ENCODE data around the gene ST6GALNAC5. TPM values are rescaled to one million over a fixed set of nuclear protein-coding genes. Genes with fewer than 3 reads are reported as not detected.

Gene ST6GALNAC5
- total RNA-seq, 2 experiments from 2014 or later: not detected

GRCh38 chr1:76856104-76856503, 11.2 kb upstream of the ST6GALNAC5 start:
- CTCF ChIA-PET: no interaction called here
- Histone ChIP-seq H3K4me3 (ENCODE audit: low read length) (no peak overlapping the region), H3K27me3 (ENCODE audit: control insufficient read depth in 1 of 2, insufficient read depth in 2 of 2, low read length in 2 of 2) (no peaks in the 10 kb centered on the region), H3K36me3 (ENCODE audit: insufficient read depth, low read length) (no peaks in the 10 kb centered on the region), H3K27ac (ENCODE audit: low read depth in 1 of 2, low read length in 2 of 2) (no peak overlapping the region), H3K9me3 (ENCODE audit: control insufficient read depth in 1 of 2, insufficient read depth in 1 of 2, low read length in 2 of 2) (no peaks in the 10 kb centered on the region), H3K4me1 (ENCODE audit: insufficient read depth, low read length) (no peaks in the 10 kb centered on the region)
- no peak for ATAC-seq (ENCODE audit: poor library complexity)
- DNase-seq: no peak
- Mint-ChIP-seq H3K4me1 (ENCODE audit: low read depth) (no peaks in the 10 kb centered on the region), H3K27ac (no peak overlapping the region), H3K9me3 (peaks cover 5% of the 10 kb centered on the region), H3K4me3 (no peak overlapping the region), H3K36me3 (ENCODE audit: low read depth) (no peaks in the 10 kb centered on the region), H3K27me3 (peaks cover 16% of the 10 kb centered on the region)
- intact Hi-C loops (cut with DNase I, micrococcal nuclease): no loop called here
- POLR2A ChIA-PET: no interaction called here
- TF ChIP-seq CTCF (IDR thresholded peaks at IDR 0.05): no peak

GRCh38 chr1:76857138-76857537, 10.1 kb upstream of the ST6GALNAC5 start:
- Mint-ChIP-seq H3K27me3 (peaks cover 16% of the 10 kb centered on the region), H3K4me1 (ENCODE audit: low read depth) (no peaks in the 10 kb centered on the region), H3K27ac (no peak overlapping the region), H3K36me3 (ENCODE audit: low read depth) (no peaks in the 10 kb centered on the region), H3K9me3 (peaks cover 5% of the 10 kb centered on the region), H3K4me3 (no peak overlapping the region)
- ChIA-PET CTCF (no interaction called here), POLR2A (no interaction called here)
- no peaks in the 10 kb centered on the region for H3K36me3 ChIP-seq (ENCODE audit: insufficient read depth, low read length)
- intact Hi-C loops (cut with DNase I, micrococcal nuclease): no loop called here
- no peak for DNase-seq
- no peak for TF ChIP-seq CTCF (IDR thresholded peaks at IDR 0.05)
- H3K27ac ChIP-seq (ENCODE audit: low read depth in 1 of 2, low read length in 2 of 2): no peak overlapping the region
- no peaks in the 10 kb centered on the region for H3K27me3 ChIP-seq (ENCODE audit: control insufficient read depth in 1 of 2, insufficient read depth in 2 of 2, low read length in 2 of 2)
- no peaks in the 10 kb centered on the region for H3K9me3 ChIP-seq (ENCODE audit: control insufficient read depth in 1 of 2, insufficient read depth in 1 of 2, low read length in 2 of 2)
- no peak overlapping the region for H3K4me3 ChIP-seq (ENCODE audit: low read length)
- no peak for ATAC-seq (ENCODE audit: poor library complexity)
- H3K4me1 ChIP-seq (ENCODE audit: insufficient read depth, low read length): no peaks in the 10 kb centered on the region

DNA sequence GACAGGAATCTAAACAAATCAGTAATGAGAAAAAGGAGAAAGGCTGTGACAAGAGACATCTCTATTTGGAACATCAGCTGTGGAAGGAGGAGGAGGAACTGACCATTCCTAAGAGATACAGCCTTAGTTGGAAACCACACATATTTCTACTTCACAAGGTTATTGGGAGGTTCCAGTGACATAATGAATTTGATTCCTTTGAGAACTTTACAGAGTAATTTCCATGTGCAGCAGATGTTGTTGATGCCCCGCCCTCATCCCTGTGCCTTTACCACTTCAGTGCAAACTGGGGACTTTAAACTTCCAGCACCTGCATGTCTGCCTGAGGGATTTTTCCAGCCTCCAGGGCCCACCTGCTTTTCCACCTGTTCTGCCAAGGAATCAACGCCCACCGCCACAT, 9.3 kb upstream of the ST6GALNAC5 start:
- H3K4me1 ChIP-seq (ENCODE audit: insufficient read depth, low read length): no peaks in the 10 kb centered on the region
- Mint-ChIP-seq H3K4me1 (ENCODE audit: low read depth) (no peaks in the 10 kb centered on the region), H3K27me3 (peaks cover 22% of the 10 kb centered on the region), H3K27ac (no peak overlapping the region), H3K4me3 (no peak overlapping the region), H3K36me3 (ENCODE audit: low read depth) (no peaks in the 10 kb centered on the region), H3K9me3 (peaks cover 5% of the 10 kb centered on the region)
- no peak overlapping the region for H3K4me3 ChIP-seq (ENCODE audit: low read length)
- H3K9me3 ChIP-seq (ENCODE audit: control insufficient read depth in 1 of 2, insufficient read depth in 1 of 2, low read length in 2 of 2): no peaks in the 10 kb centered on the region
- CTCF ChIA-PET: no interaction called here
- no peak for TF ChIP-seq CTCF (IDR thresholded peaks at IDR 0.05)
- DNase-seq (no peak), ATAC-seq (ENCODE audit: poor library complexity) (no peak)
- H3K27ac ChIP-seq (ENCODE audit: low read depth in 1 of 2, low read length in 2 of 2): no peak overlapping the region
- POLR2A ChIA-PET: no interaction called here
- no peaks in the 10 kb centered on the region for H3K27me3 ChIP-seq (ENCODE audit: control insufficient read depth in 1 of 2, insufficient read depth in 2 of 2, low read length in 2 of 2)
- H3K36me3 ChIP-seq (ENCODE audit: insufficient read depth, low read length): no peaks in the 10 kb centered on the region
- intact Hi-C loops (cut with DNase I, micrococcal nuclease): no loop called here
